ENCODE results near the gene YOD1.

YOD1 gene

DNA sequence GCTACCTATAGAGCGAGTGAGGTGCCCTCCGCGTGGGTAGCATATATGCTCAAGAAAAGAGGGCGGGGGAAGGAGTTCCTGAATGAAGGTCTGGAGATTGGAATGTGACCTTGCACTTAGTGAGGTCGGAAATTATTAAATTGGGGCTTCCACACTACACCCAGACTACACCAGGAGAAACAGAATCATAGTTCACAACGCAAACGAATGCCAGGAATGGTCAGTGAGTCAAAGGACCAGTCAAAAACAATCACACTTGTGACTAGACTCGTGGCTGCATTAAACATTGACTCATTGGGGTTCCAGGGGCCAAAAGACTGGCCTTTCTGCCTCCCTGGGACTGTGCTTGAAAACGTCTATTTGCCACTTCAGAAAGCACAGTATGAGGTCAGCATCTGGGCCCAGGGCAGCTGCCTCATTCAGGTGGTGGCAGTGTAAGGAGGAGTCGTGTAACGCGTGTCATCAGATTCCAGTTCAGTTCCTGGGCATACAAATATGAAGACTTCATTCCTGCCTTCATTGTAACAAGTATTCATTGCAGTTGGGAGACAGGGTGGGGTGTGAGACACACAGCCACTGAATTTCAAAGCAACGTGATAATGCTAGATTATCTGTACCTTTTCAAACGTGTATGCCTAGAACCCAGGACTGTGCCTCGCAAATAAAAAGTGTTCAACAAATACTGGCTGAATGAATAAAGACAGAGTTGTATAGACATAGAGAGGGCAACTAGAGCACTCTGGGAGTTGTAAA lies at the start of gene YOD1:
YOD1 (minus strand) TSS at position 18 of the 753 bp plus-strand sequence. CDS start 178 bp downstream, outside the sequence.
- TF ChIP-seq, protein P1, sequence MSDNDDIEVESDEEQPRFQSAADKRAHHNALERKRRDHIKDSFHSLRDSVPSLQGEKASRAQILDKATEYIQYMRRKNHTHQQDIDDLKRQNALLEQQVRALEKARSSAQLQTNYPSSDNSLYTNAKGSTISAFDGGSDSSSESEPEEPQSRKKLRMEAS (IDR thresholded peaks at IDR 0.05) = peak; percentile 9; the same call in 1 of the 2 replicates
- TF ChIP-seq TEAD4 (IDR thresholded peaks at IDR 0.05) (no peak), ZBTB7A (IDR thresholded peaks at IDR 0.05; ENCODE audit: low read depth) (no peak), EP300 (IDR thresholded peaks at IDR 0.05; ENCODE audit: borderline replicate concordance) (peak; percentile 62), YY1 (IDR thresholded peaks at IDR 0.05; ENCODE audit: low read depth) (no peak), EGR1 (IDR thresholded peaks at IDR 0.05) (no peak), TCF12 (IDR thresholded peaks at IDR 0.05; ENCODE audit: low read depth) (peak; percentile 69), CEBPB (IDR thresholded peaks at IDR 0.05) (no peak), NFIC (IDR thresholded peaks at IDR 0.05) (0 out of 2 replicates have a peak, but pooled peaks have one; percentile 25), RAD21 (IDR thresholded peaks at IDR 0.05; ENCODE audit: low read depth) (no peak), FOXM1 (IDR thresholded peaks at IDR 0.05; ENCODE audit: borderline replicate concordance, low read depth) (peak; percentile 41; the same call in 1 of the 2 replicates)
- TF ChIP-seq, protein P2, sequence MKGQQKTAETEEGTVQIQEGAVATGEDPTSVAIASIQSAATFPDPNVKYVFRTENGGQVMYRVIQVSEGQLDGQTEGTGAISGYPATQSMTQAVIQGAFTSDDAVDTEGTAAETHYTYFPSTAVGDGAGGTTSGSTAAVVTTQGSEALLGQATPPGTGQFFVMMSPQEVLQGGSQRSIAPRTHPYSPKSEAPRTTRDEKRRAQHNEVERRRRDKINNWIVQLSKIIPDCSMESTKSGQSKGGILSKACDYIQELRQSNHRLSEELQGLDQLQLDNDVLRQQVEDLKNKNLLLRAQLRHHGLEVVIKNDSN (IDR thresholded peaks at IDR 0.05) = peak; percentile 4; the same call in 1 of the 2 replicates

DNA sequence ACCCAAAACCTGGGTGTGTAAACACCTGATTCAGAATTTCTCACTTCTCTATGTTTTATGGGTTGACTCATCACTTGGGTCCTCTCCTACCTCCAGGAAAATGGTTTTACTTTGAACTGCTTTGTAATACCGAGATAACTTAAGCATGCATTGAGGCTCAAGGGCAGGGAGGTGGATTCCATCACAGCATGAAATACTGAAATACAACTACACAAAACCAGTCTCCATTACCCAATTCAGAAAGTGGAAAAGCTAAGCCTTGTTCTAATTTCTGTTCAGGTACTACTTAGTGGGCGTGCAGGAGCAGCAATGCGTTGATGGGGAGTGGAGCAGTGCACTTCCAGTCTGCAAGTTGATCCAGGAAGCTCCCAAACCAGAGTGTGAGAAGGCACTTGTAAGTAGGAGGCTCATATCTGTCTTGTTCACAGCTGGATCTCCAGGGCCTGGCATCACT lies 46.9 kb upstream of the YOD1 start:
- TF ChIP-seq, protein P1 (IDR thresholded peaks at IDR 0.05) = no peak

DNA sequence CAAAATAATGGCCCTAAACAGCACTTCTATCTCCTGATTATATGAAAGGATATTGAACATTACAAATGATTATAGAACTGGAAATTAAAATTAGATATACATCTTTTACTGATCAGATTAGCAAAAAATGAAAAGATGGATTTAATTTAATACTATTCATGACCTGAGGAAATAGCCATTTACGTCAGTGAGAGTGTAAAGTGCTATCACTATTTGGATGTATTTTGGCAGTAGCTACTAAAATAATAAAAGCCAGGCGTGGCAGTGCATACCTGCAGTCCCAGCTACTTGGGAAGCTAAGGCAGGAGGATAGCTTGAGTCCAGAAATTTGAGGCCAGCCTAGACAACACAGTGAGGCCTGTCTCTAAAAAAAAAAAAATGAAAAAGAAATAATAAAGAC lies 42.9 kb upstream of the YOD1 start:
- TF ChIP-seq FOXM1 (IDR thresholded peaks at IDR 0.05; ENCODE audit: borderline replicate concordance, low read depth) = no peak
- TF ChIP-seq, protein P3, sequence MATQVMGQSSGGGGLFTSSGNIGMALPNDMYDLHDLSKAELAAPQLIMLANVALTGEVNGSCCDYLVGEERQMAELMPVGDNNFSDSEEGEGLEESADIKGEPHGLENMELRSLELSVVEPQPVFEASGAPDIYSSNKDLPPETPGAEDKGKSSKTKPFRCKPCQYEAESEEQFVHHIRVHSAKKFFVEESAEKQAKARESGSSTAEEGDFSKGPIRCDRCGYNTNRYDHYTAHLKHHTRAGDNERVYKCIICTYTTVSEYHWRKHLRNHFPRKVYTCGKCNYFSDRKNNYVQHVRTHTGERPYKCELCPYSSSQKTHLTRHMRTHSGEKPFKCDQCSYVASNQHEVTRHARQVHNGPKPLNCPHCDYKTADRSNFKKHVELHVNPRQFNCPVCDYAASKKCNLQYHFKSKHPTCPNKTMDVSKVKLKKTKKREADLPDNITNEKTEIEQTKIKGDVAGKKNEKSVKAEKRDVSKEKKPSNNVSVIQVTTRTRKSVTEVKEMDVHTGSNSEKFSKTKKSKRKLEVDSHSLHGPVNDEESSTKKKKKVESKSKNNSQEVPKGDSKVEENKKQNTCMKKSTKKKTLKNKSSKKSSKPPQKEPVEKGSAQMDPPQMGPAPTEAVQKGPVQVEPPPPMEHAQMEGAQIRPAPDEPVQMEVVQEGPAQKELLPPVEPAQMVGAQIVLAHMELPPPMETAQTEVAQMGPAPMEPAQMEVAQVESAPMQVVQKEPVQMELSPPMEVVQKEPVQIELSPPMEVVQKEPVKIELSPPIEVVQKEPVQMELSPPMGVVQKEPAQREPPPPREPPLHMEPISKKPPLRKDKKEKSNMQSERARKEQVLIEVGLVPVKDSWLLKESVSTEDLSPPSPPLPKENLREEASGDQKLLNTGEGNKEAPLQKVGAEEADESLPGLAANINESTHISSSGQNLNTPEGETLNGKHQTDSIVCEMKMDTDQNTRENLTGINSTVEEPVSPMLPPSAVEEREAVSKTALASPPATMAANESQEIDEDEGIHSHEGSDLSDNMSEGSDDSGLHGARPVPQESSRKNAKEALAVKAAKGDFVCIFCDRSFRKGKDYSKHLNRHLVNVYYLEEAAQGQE (IDR thresholded peaks at IDR 0.05; ENCODE audit: low read depth) = no peak
- no peak for TF ChIP-seq TEAD4 (IDR thresholded peaks at IDR 0.05)
- TF ChIP-seq, protein P2 (IDR thresholded peaks at IDR 0.05) = no peak
- no peak for TF ChIP-seq CREB1 (IDR thresholded peaks at IDR 0.05; ENCODE audit: low read depth)
- no peak for TF ChIP-seq RAD21 (IDR thresholded peaks at IDR 0.05; ENCODE audit: low read depth)
- TF ChIP-seq CEBPB (IDR thresholded peaks at IDR 0.05) = no peak
- TF ChIP-seq NFIC (IDR thresholded peaks at IDR 0.05) = no peak
- no peak for TF ChIP-seq TAF1 (IDR thresholded peaks at IDR 0.05; ENCODE audit: low read depth)

DNA sequence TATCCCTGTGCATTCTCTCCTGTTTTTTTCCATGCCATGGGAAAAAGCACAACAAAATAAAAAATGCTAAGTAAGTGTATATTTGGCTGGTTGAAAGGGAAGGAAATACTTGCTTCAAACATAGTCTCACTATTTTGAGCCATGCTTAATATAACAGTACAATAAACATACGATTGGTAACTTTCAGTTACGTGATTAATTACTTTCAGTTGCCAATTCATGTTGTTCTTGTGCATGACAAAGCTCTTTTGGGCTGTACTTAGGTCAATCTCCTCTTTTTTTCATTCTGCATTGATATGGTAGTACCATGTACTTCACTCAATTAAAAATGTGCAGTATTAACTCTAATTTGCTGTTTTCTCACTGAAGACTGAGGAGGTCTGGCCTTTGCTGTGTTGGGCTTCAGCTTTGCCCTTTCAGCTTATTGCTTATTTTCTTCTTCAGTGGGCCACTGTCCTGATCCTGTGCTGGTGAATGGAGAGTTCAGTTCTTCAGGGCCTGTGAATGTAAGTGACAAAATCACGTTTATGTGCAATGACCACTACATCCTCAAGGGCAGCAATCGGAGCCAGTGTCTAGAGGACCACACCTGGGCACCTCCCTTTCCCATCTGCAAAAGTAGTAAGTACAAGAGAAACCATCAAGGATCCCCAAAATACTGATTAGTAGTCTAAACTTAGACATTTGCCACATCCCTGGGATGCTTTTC lies 40.3 kb upstream of the YOD1 start:
- TF ChIP-seq TCF12 (IDR thresholded peaks at IDR 0.05; ENCODE audit: low read depth) (no peak), RAD21 (IDR thresholded peaks at IDR 0.05; ENCODE audit: low read depth) (no peak), CEBPB (IDR thresholded peaks at IDR 0.05) (no peak), FOXM1 (IDR thresholded peaks at IDR 0.05; ENCODE audit: borderline replicate concordance, low read depth) (no peak), NFIC (IDR thresholded peaks at IDR 0.05) (no peak), ZBTB7A (IDR thresholded peaks at IDR 0.05; ENCODE audit: low read depth) (no peak), CREB1 (IDR thresholded peaks at IDR 0.05; ENCODE audit: low read depth) (no peak), TAF1 (IDR thresholded peaks at IDR 0.05; ENCODE audit: low read depth) (no peak), EP300 (IDR thresholded peaks at IDR 0.05; ENCODE audit: borderline replicate concordance) (no peak)
- TF ChIP-seq, protein P3 (IDR thresholded peaks at IDR 0.05; ENCODE audit: low read depth) = no peak
- TF ChIP-seq, protein P2 (IDR thresholded peaks at IDR 0.05) = no peak
- TF ChIP-seq, protein P1 (IDR thresholded peaks at IDR 0.05) = no peak
